HUES64 (cell line): ENCODE results near the gene RALGAPA2.

Experiments used
- H3K27ac ChIP-seq: 2 replicates; pipeline ENCODE4 v1.7.0; 2013; ENCODE audit warnings: low read depth, low read length, inconsistent platforms
- H3K27me3 ChIP-seq: 2 replicates; pipeline ENCODE4 v1.6.1; 2013; ENCODE audit warnings: mild to moderate bottlenecking, low read length; ENCODE audit not compliant: insufficient read depth
- H3K36me3 ChIP-seq: 2 replicates; pipeline ENCODE4 v1.6.1; 2013; ENCODE audit warnings: mild to moderate bottlenecking, low read length; ENCODE audit not compliant: insufficient read depth
- H3K4me1 ChIP-seq: 2 replicates; pipeline ENCODE4 v1.6.1; 2013; ENCODE audit warnings: mild to moderate bottlenecking, low read length, moderate library complexity; ENCODE audit not compliant: insufficient read depth
- H3K4me3 ChIP-seq: 2 replicates; pipeline ENCODE4 v1.5.1; 2013; ENCODE audit warnings: mild to moderate bottlenecking, low read length, moderate library complexity
- H3K9ac ChIP-seq: 2 replicates; pipeline ENCODE4 v1.6.1; 2013; ENCODE audit warnings: mild to moderate bottlenecking, low read depth, low read length
- H3K9me3 ChIP-seq: 2 replicates; pipeline ENCODE4 v1.6.1; 2013; ENCODE audit warnings: low read depth, low read length; ENCODE audit not compliant: insufficient read depth
- WGBS: fragments of 150-250, 120-280 bp; methylation state at CpG from one replicate; pipeline ENCODE4 v1.1.7; 2013; ENCODE audit warnings: missing lambda C conversion rate; 5-methylcytosine and 5-hydroxymethylcytosine counted together

The RALGAPA2 gene

DNA sequence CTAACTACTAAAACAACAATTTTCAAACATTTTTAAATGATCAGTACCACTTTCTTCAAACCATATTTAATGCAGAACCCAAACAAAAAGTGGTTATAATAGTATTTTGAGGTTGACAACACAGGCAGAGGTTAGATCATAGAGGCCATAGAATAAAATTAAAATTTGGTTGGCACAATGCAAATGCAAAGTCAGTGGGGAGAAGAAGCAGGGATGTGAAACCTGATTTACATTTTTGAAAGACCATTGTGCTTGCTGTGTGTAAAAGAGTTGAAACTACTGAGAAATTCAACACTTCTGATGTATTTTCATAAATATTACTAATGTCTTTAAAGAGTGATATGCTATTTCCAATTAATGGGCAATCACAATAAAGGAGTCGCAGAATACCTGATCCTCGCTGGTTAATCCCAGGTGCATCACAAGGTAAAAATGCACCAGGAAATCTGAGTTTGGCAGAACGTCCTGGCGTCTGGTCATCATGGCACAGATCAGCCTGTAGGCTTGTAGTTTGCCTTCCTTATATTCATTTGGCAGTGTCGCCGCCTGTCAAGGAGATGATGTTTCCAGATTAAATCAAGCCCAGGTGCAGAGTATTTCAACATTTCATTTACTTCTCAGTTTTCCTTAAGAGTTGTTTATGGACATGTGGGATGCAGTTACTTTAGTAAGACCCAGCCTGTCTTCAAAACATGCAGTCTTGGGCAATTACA, 141.2 kb downstream of the RALGAPA2 start:
- Histone ChIP-seq H3K9ac (no peak overlapping the region), H3K9me3 (no peaks in the 10 kb centered on the region), H3K27me3 (no peaks in the 10 kb centered on the region), H3K4me1 (no peaks in the 10 kb centered on the region), H3K36me3 (peaks cover 10% of the 10 kb centered on the region), H3K4me3 (no peak overlapping the region), H3K27ac (no peak overlapping the region)
- 93% methylated on average over 6 of the region's 6 CpGs for WGBS

DNA sequence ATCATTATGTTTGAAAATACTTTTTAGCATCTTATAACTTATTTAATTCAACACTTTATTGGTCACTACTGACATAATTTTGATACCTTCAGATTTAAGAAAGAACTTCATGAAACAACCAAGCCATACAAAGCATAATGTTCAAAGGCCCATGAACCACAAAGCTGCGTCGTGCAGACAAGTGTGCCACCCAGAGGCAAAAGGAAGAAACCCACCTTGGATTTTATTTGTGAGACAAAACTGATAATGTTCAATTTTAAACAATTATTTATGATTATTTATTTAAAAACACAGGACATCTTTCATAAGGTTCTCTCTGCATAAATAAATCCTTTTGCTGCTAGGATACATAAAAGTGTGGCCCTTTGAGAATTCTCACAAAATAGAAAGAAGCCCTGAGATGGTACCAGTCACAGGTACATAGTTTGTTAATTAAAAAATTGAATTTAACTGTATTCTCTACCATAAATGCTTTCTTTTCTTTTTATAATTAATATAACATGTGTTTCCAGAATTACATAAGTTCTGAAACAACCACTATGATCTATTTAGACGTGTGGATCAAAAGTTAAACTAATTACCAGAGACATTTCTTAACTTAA, 143.7 kb downstream of the RALGAPA2 start:
- no peak overlapping the region for H3K27ac ChIP-seq
- peaks cover 10% of the 10 kb centered on the region for H3K36me3 ChIP-seq
- no peaks in the 10 kb centered on the region for H3K4me1 ChIP-seq
- H3K9ac ChIP-seq = no peak overlapping the region
- 0% methylated on average over 2 of the region's 3 CpGs for WGBS
- no peaks in the 10 kb centered on the region for H3K27me3 ChIP-seq
- H3K9me3 ChIP-seq = no peaks in the 10 kb centered on the region
- H3K4me3 ChIP-seq = no peak overlapping the region

GRCh38 chr20:20567712-20568111, 144.7 kb downstream of the RALGAPA2 start:
- H3K9me3 ChIP-seq = no peaks in the 10 kb centered on the region
- H3K27me3 ChIP-seq = no peaks in the 10 kb centered on the region
- H3K4me1 ChIP-seq = no peaks in the 10 kb centered on the region
- peaks cover 10% of the 10 kb centered on the region for H3K36me3 ChIP-seq
- H3K9ac ChIP-seq = no peak overlapping the region
- no peak overlapping the region for H3K4me3 ChIP-seq
- WGBS = 97% methylated on average over 3 of the region's 4 CpGs
- no peak overlapping the region for H3K27ac ChIP-seq

GRCh38 chr20:20566516-20566915, 145.9 kb downstream of the RALGAPA2 start:
- WGBS = 92% methylated on average over 1 of the region's 1 CpG
- Histone ChIP-seq H3K9ac (no peak overlapping the region), H3K9me3 (no peaks in the 10 kb centered on the region), H3K27ac (no peak overlapping the region), H3K4me1 (no peaks in the 10 kb centered on the region), H3K36me3 (peaks cover 5% of the 10 kb centered on the region), H3K4me3 (no peak overlapping the region), H3K27me3 (no peaks in the 10 kb centered on the region)

DNA sequence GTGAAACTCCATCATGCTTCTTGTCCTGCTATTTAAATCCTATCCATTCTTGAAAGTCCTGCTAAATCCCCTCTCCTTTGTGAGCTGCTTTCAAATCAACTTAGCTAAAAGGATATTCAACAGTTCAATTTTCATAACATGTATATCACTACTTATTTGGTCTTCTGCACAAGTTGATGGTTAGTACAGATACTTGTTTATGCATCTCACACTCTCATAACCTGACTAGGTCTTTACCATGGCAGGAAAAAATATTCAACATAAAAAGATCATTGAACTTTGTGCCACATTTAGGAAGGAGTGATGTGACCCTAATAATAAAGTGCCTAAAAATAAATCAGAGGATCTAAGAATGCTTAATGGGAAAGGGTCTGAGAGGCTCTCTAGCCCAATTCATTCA, 148.2 kb downstream of the RALGAPA2 start:
- no peak overlapping the region for H3K27ac ChIP-seq
- no peak overlapping the region for H3K9ac ChIP-seq
- H3K4me1 ChIP-seq = peaks cover 3% of the 10 kb centered on the region; the same call in 1 of the 2 replicates
- no peaks in the 10 kb centered on the region for H3K9me3 ChIP-seq
- no peaks in the 10 kb centered on the region for H3K27me3 ChIP-seq
- no peaks in the 10 kb centered on the region for H3K36me3 ChIP-seq
- H3K4me3 ChIP-seq = no peak overlapping the region

DNA sequence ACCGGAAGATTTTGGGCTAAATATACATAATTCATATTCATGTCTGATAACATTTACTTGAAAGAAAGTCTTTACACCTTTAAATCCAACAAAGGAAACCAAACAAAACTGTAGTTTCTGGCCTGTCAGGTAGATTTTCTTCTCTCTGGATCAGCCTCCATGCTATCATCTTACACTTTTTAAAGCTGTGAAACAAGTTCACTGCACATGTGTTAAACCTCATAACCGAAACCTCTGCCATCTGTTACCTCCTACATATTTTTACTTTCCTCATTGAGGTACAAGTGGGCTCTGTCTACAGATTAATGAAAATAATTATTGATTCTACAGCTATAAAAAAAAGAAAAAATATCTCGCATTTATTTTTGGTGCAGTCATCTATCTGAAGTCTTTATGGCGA, 149.9 kb downstream of the RALGAPA2 start:
- Histone ChIP-seq H3K4me1 (peaks cover 7% of the 10 kb centered on the region; the same call in 1 of the 2 replicates), H3K36me3 (no peaks in the 10 kb centered on the region), H3K4me3 (no peak overlapping the region), H3K9ac (no peak overlapping the region), H3K27ac (no peak overlapping the region), H3K9me3 (no peaks in the 10 kb centered on the region), H3K27me3 (no peaks in the 10 kb centered on the region)
- 92% methylated on average over 3 of the region's 4 CpGs for WGBS

DNA sequence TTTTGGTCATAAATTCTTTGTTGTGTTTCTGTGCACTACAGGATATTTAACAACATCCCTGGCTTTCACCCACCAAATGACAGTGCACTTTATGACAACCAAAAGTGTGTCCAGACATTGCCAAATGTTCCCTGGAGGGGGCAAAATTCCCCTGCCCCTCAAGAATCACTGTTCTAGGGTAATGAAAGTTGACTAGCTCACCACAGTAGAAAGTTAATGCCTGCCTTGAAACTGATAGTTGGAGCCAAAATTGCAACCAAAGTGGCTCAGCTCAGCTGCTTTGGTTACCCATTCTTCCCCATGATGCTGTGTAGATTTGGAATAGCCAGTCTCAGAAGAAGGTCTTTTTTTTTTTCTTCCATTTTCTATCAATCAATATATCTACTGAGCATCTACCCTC, 150.6 kb downstream of the RALGAPA2 start:
- no peaks in the 10 kb centered on the region for H3K36me3 ChIP-seq

GRCh38 chr20:20561172-20561571, 151.3 kb downstream of the RALGAPA2 start:
- Histone ChIP-seq H3K4me1 (peaks cover 7% of the 10 kb centered on the region; the same call in 1 of the 2 replicates), H3K9ac (no peak overlapping the region), H3K27me3 (no peaks in the 10 kb centered on the region), H3K9me3 (no peaks in the 10 kb centered on the region), H3K4me3 (no peak overlapping the region), H3K27ac (no peak overlapping the region), H3K36me3 (no peaks in the 10 kb centered on the region)
- WGBS = 71% methylated on average over 1 of the region's 1 CpG

More for the DNA sequence above, 150.6 kb downstream of the RALGAPA2 start:
- no peak overlapping the region for H3K4me3 ChIP-seq
- no peaks in the 10 kb centered on the region for H3K9me3 ChIP-seq
- no peak overlapping the region for H3K27ac ChIP-seq
- peaks cover 7% of the 10 kb centered on the region; the same call in 1 of the 2 replicates for H3K4me1 ChIP-seq
- H3K27me3 ChIP-seq = no peaks in the 10 kb centered on the region
- H3K9ac ChIP-seq = no peak overlapping the region

DNA sequence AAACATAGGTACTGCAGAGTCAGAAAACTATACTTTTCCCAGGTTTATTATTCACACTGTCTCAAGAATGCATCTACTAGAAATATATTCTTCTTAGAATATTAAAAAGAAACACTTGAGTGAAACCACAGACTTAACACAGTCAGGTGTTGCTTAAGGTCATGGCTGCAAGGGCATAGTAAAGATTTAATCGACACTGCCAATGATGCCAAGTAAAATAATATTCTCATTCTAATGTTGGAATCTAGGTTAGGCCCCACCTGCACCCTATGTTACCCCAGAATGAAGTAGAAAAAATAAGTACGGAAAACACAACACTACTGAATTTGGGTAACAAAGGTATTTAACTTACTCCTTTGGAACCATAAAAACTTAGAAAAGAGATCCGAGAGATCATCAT, 155.0 kb downstream of the RALGAPA2 start:
- H3K4me3 ChIP-seq = no peak overlapping the region
- 0 out of 2 replicates have a peak, but pooled peaks cover 2% of the 10 kb centered on the region for H3K36me3 ChIP-seq
- no peak overlapping the region for H3K27ac ChIP-seq
- H3K9ac ChIP-seq = no peak overlapping the region
- H3K27me3 ChIP-seq = no peaks in the 10 kb centered on the region
- 90% methylated on average over 3 of the region's 3 CpGs for WGBS
- H3K9me3 ChIP-seq = peaks cover 10% of the 10 kb centered on the region; the same call in 1 of the 2 replicates
- peaks cover 7% of the 10 kb centered on the region; the same call in 1 of the 2 replicates for H3K4me1 ChIP-seq

- Histone ChIP-seq H3K27me3 (no peaks in the 10 kb centered on the region), H3K36me3 (0 out of 2 replicates have a peak, but pooled peaks cover 2% of the 10 kb centered on the region), H3K4me1 (peaks cover 7% of the 10 kb centered on the region; the same call in 1 of the 2 replicates), H3K9me3 (peaks cover 10% of the 10 kb centered on the region; the same call in 1 of the 2 replicates), H3K9ac (no peak overlapping the region), H3K4me3 (no peak overlapping the region), H3K27ac (no peak overlapping the region)
- 93% methylated on average over 1 of the region's 1 CpG for WGBS
Observed at GRCh38 chr20:20555838-20556237, 156.6 kb downstream of the RALGAPA2 start.

- Histone ChIP-seq H3K4me1 (peaks cover 7% of the 10 kb centered on the region; the same call in 1 of the 2 replicates), H3K4me3 (no peak overlapping the region), H3K27me3 (no peaks in the 10 kb centered on the region), H3K36me3 (0 out of 2 replicates have a peak, but pooled peaks cover 2% of the 10 kb centered on the region), H3K27ac (no peak overlapping the region), H3K9me3 (peaks cover 10% of the 10 kb centered on the region; the same call in 1 of the 2 replicates), H3K9ac (no peak overlapping the region)
- 78% methylated on average over 2 of the region's 2 CpGs for WGBS
Observed at GRCh38 chr20:20554951-20555350, 157.5 kb downstream of the RALGAPA2 start.
